HG03064 (cell line): ENCODE results near the gene CLSTN3.
"Not testable (repeated sequence)": the region's sequence is repeated elsewhere in the genome, so short reads cannot be mapped to it uniquely, and the experiment has no call there.

Source experiments
- ATAC-seq: cut with Tn5 transposase; IDR thresholded peaks from one replicate; pipeline ENCODE4 v1.9.1; 2021; ENCODE audit warnings: low read depth; ENCODE audit not compliant: unreplicated experiment

CLSTN3 gene

DNA sequence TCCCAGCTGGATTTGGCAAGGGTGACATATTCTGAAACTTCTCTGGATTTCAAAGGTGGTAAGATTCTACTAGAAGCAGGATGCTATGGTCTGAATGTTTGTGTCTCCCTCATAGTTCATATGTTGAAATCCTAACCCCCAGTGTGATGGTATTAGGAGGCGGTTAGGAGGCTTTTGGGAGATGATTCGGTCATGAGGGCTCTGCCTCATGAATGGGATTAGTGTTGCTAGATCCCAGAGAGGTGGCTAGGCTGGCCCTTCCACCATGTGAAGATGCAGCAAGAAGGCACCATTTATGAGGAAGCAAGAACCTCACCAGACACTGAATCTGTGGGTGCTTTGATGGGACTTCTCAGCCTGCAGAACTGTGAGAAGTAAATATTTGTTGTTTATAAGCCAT, 48.3 kb downstream of the CLSTN3 start:
- ATAC-seq, result no peak

DNA sequence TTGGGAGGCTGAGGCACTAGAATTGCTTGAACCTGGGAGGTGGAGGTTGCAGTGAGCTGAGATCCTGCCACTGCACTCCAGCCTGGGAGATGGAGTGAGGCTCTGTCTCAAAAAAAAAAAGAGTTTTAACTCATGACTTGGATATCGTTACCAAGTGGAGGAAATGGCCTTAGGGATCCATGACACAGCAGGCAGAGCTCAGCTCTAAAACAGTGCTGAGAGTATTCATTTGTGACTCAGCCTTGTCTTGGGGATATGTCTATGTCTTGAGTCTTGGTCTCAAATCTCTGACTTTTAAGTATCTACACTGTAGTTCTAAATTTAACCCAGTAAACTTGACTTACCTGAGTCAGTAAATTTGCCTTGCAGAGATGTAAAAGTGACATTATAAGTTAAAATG, 50.5 kb downstream of the CLSTN3 start:
- no peak for ATAC-seq

DNA sequence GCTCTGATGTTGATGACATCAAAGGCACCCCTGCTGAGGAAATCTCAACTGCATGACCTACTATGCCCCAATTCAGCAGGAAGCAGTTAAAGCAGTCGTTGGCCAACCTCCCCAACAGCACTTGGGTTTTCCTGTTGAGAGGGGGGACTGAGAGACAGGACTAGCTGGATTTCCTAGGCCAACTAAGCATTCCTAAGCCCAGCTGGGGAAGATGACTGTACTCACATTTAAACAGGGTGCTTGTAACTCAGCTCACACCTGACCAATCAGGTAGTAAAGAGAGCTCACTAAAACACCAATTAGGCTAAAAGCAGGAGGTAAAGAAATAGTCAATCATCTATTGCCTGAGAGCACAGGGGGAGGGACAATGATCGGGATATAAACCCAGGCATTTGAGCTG, 55.9 kb downstream of the CLSTN3 start:
- ATAC-seq, result not testable (repeated sequence)

DNA sequence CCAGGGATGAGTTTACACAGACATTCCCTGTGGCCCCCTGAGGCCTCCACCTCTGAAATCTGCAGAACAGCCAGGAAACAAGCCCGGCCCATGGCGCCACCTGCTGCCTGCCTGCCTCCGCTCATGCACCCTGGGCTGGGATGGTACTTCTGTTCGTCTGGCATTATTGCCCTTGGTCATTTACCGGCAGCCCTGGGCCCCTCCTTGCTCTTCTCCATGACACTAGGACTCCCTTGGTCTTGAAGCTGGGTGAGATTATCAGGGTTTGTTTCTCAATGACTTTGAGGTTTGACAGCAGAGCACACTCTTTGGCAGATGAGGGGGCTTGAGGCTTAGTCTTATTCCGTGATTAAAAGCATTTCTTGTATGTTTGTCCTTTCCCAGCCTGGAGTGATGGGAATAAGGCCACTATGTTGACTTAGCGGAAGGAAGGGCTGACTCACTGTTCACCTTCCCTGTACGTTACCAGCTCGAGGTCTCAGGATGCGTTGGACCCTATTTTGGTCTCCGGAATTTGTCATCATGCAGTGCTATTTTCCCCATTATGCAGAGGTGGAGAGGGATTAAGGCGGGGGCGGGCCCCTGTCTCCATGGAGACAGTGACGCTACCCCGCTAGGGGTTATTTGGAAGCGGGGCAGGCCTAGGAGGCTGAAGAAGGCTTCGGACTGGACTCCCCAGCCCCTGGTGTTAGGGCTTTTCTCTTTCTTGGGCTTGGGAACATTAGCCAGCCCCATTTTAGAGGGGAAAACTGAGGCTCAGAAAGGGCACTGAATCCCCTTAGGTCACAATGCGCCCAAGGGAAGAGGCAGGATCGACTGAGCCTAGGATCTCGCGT, 58.6 kb downstream of the CLSTN3 start:
- ATAC-seq, result peak; percentile 25

- ATAC-seq, result peak; percentile 92
These were observed 59.5 kb downstream of the CLSTN3 start, which contains the start of gene PEX5 for GRCh38 chr12:7189398-7190267. TSS of gene PEX5 (plus strand) at chr12:7189686. CDS start at chr12:7190378, 692 bp downstream.

DNA sequence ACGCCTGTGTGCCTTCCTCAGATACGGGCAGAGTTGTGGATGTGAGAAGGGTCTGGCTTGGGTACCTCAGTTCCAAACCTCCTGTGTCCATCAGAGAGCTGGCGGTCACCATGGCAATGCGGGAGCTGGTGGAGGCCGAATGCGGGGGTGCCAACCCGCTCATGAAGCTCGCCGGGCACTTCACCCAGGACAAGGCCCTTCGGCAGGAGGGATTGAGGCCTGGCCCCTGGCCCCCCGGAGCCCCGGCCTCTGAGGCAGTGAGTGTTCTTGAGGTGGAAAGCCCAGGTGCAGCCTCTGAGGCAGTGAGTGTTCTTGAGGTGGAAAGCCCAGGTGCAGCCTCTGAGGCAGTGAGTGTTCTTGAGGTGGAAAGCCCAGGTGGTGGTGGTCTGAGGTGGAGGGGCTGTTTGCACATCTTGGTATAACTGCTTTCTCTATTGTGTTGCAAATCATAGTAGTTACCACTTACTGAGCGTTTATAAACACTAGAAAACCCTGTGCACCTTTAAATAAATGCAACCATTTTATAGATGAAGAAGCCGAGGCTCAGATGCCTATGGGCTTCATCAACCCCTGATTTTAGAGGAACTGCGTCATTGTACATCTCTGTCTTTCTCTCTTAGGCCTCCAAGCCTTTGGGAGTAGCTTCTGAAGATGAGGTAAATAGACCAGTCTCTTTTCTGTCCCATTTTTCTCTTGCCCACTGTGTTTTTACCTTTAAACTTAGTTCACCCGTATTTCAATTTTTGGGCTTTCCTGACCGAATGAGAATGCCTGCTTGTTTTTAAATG, 60.3 kb downstream of the CLSTN3 start:
- ATAC-seq, result no peak

GRCh38 chr12:7193674-7194073, 63.5 kb downstream of the CLSTN3 start:
- ATAC-seq, result no peak

- no peak for ATAC-seq
These were observed 67.7 kb downstream of the CLSTN3 start for GRCh38 chr12:7197841-7198240.

- ATAC-seq, result no peak
These were observed 72.9 kb downstream of the CLSTN3 start for GRCh38 chr12:7203109-7203508.

- no peak for ATAC-seq
These were observed 74.9 kb downstream of the CLSTN3 start for GRCh38 chr12:7205091-7205490.

- no peak for ATAC-seq
These were observed 76.5 kb downstream of the CLSTN3 start for GRCh38 chr12:7206691-7207090.

DNA sequence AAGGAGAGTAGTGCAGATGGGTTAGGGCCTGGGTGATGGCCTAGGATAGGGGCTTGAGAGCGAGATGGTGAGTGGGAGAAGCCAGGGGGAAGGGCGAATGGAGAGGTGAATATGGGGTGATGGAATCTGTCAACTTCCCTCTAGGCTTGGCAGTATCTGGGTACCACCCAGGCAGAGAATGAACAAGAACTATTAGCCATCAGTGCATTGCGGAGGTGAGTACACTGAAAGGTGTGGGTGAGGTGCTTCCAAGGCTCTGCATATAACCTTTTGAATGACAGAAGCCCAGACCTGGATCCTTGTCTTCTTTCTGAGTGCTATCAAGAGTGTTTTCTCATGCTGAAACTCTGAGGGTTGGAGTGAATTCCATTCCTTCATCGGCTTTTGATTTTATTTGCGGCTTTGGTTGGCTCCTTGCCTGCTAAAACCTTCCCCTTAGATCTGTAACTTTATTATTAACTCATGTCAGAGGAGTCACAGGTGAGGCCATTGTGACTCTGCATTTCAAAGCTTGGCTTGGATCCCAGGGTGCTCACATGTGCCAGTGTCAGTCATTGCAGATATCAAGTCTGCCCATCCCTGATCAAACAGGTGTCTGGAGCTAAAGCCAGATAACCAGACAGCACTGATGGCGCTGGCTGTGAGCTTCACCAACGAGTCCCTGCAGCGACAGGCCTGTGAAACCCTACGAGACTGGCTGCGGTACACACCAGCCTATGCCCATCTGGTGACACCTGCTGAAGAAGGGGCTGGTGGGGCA, 77.9 kb downstream of the CLSTN3 start:
- no peak for ATAC-seq
